ENCODE results near the gene CADM1.
"Not testable (repeated sequence)": the region's sequence is repeated elsewhere in the genome, so short reads cannot be mapped to it uniquely, and the experiment has no call there.

The CADM1 gene

GRCh38 chr11:115477410-115477809 lies 26.8 kb downstream of the CADM1 start:
- DNase-seq (ENCODE audit: low read depth in 2 of 2): no peak

- DNase-seq (ENCODE audit: low read depth in 2 of 2): no peak
Measured at GRCh38 chr11:115476463-115477286, 27.5 kb downstream of the CADM1 start.

GRCh38 chr11:115475564-115475963 lies 28.7 kb downstream of the CADM1 start:
- DNase-seq (ENCODE audit: low read depth in 2 of 2): no peak

GRCh38 chr11:115474306-115474705 lies 29.9 kb downstream of the CADM1 start:
- DNase-seq (ENCODE audit: low read depth in 2 of 2): not testable (repeated sequence)

- no peak for DNase-seq (ENCODE audit: low read depth in 2 of 2)
Measured at GRCh38 chr11:115473167-115473566, 31.0 kb downstream of the CADM1 start.

GRCh38 chr11:115471367-115471766 lies 32.8 kb downstream of the CADM1 start:
- DNase-seq (ENCODE audit: low read depth in 2 of 2): no peak

- DNase-seq (ENCODE audit: low read depth in 2 of 2): no peak
Measured at GRCh38 chr11:115470928-115471327, 33.3 kb downstream of the CADM1 start.

- DNase-seq (ENCODE audit: low read depth in 2 of 2): no peak
Measured at GRCh38 chr11:115469361-115469760, 34.9 kb downstream of the CADM1 start.

GRCh38 chr11:115466122-115466521 lies 38.1 kb downstream of the CADM1 start:
- DNase-seq (ENCODE audit: low read depth in 2 of 2): no peak

- DNase-seq (ENCODE audit: low read depth in 2 of 2): no peak
Measured at GRCh38 chr11:115464269-115464668, 39.9 kb downstream of the CADM1 start.

- DNase-seq (ENCODE audit: low read depth in 2 of 2): no peak
Measured at GRCh38 chr11:115463606-115464005, 40.6 kb downstream of the CADM1 start.

GRCh38 chr11:115462757-115463156 lies 41.5 kb downstream of the CADM1 start:
- no peak for DNase-seq (ENCODE audit: low read depth in 2 of 2)

GRCh38 chr11:115462004-115462541 lies 42.1 kb downstream of the CADM1 start:
- no peak for DNase-seq (ENCODE audit: low read depth in 2 of 2)

- no peak for DNase-seq (ENCODE audit: low read depth in 2 of 2)
Measured at GRCh38 chr11:115460512-115460911, 43.7 kb downstream of the CADM1 start.

GRCh38 chr11:115459563-115459962 lies 44.7 kb downstream of the CADM1 start:
- no peak for DNase-seq (ENCODE audit: low read depth in 2 of 2)

- DNase-seq (ENCODE audit: low read depth in 2 of 2): no peak
Measured at GRCh38 chr11:115458877-115459276, 45.3 kb downstream of the CADM1 start.

GRCh38 chr11:115456019-115456418 lies 48.2 kb downstream of the CADM1 start:
- DNase-seq (ENCODE audit: low read depth in 2 of 2): no peak

- DNase-seq (ENCODE audit: low read depth in 2 of 2): no peak
Measured at GRCh38 chr11:115455613-115456012, 48.6 kb downstream of the CADM1 start.

GRCh38 chr11:115454525-115454924 lies 49.7 kb downstream of the CADM1 start:
- DNase-seq (ENCODE audit: low read depth in 2 of 2): no peak

- DNase-seq (ENCODE audit: low read depth in 2 of 2): no peak
Measured at GRCh38 chr11:115453693-115454490, 50.3 kb downstream of the CADM1 start.

- DNase-seq (ENCODE audit: low read depth in 2 of 2): no peak
Measured at GRCh38 chr11:115452241-115452640, 52.0 kb downstream of the CADM1 start.

GRCh38 chr11:115450519-115450918 lies 53.7 kb downstream of the CADM1 start:
- no peak for DNase-seq (ENCODE audit: low read depth in 2 of 2)
